HTR-8/SVneo (cell line): ENCODE data around the gene ZNF26.

ENCODE experiments used
- DNase-seq: peaks from one replicate; pipeline ENCODE4 v3.0.0; 2011; ENCODE audit warnings: low spot score, mixed read lengths; ENCODE audit not compliant: insufficient read length
- FAIRE-seq: peaks from 2 replicates; lab custom pipeline; 2011; peaks lifted over from hg19 to GRCh38; lab: Jason Lieb, UNC

ZNF26 gene

GRCh38 chr12:133058203-133059113 lies 72.3 kb downstream of the ZNF26 start:
- no peak for FAIRE-seq
- no peak for DNase-seq

GRCh38 chr12:133061954-133062353 lies 75.8 kb downstream of the ZNF26 start:
- no peak for DNase-seq
- no peak for FAIRE-seq

- FAIRE-seq: no peak
- no peak for DNase-seq
These were observed 77.4 kb downstream of the ZNF26 start for GRCh38 chr12:133063556-133063955.

GRCh38 chr12:133073836-133074235 lies 87.7 kb downstream of the ZNF26 start:
- no peak for DNase-seq
- FAIRE-seq: no peak
